GM12872 (cell line): ENCODE results near the gene DPYSL3.

Source experiments
- TF ChIP-seq, protein P1 (sequence below): IDR thresholded peaks from 3 replicates; pipeline ENCODE4 v1.5.1; 2011; ENCODE audit warnings: low read depth, mild to moderate bottlenecking, low read length, moderate library complexity; ENCODE audit not compliant: insufficient read depth

DPYSL3 gene

DNA sequence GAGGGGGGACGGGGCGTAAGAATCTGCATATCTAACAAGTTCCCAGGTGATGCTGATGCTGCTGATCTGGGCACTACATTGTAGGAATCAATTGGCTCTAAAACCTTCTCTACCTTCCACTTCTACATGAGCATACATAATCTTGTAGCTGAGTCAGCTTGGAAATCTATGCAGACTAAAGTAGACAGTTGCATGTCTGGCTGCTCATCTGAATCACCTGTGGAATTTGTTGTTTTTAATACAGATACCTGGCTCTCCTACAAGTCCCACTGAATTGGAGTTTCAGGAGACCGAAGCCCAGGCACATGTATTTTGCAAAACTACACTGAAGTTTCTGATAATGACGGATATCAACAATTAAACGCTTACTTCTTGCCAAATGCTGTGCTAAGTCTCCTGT lies 161.4 kb downstream of the DPYSL3 start:
- TF ChIP-seq, protein P1, sequence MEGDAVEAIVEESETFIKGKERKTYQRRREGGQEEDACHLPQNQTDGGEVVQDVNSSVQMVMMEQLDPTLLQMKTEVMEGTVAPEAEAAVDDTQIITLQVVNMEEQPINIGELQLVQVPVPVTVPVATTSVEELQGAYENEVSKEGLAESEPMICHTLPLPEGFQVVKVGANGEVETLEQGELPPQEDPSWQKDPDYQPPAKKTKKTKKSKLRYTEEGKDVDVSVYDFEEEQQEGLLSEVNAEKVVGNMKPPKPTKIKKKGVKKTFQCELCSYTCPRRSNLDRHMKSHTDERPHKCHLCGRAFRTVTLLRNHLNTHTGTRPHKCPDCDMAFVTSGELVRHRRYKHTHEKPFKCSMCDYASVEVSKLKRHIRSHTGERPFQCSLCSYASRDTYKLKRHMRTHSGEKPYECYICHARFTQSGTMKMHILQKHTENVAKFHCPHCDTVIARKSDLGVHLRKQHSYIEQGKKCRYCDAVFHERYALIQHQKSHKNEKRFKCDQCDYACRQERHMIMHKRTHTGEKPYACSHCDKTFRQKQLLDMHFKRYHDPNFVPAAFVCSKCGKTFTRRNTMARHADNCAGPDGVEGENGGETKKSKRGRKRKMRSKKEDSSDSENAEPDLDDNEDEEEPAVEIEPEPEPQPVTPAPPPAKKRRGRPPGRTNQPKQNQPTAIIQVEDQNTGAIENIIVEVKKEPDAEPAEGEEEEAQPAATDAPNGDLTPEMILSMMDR, result no peak

DNA sequence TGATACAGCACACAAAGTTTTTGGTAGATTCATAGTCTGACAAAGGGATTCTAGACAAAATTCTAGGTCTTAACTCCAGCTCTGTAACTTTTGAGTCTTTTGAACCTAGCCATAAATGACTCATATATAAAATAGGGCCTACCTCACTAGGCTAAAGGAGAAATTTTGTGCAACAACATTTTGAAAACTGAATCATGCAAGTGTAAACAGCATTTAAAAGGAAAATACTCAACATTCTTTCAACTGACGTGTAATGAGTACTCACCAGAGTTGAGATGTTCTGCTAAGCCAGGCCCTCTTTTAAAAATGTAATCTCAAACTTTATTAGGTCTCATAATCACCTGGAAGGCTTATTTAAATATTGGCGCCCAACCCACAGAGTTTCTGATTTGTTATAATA lies 161.8 kb downstream of the DPYSL3 start:
- TF ChIP-seq, protein P1, result no peak

- TF ChIP-seq, protein P1, result no peak
These were observed 163.8 kb downstream of the DPYSL3 start for GRCh38 chr5:147346006-147346561.

DNA sequence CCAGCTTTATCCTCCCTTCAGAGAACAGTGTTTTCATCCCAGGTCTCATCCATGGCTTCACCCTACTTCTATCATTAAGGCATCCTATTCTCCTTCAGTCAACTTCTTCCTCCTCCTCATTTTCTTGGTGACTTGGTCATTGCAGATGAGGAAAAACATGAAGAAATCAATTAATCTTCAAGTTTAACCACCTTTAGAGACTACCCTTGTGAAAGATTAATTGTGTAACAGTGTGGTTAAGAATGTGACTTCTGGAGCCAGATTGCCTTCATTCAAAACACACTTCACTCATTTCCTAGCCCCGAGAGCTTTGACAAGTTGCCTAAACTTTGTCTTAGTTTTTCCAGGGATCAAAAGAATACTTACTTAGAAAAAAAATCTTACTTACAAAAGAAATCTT lies 165.0 kb downstream of the DPYSL3 start:
- TF ChIP-seq, protein P1, result no peak

DNA sequence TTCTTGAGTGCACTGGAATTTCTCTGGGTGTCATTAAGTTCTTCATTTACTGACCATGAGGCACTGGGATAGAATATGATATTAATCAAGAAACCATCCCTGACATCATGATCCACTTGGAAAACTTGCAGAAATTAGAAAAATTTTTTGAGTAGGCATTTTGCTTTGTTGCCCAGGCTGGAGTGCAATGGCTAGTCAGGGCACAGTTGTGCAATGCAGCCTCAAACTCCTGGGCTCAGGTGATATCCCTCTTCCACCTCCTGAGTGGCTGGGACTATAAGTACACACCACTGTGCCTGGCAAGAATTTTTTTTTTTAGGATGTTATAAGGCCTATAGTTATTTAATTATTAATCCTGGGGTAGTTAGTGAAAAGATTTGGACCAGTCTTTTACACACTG lies 168.5 kb downstream of the DPYSL3 start:
- TF ChIP-seq, protein P1, result no peak

- TF ChIP-seq, protein P1, result no peak
These were observed 168.9 kb downstream of the DPYSL3 start for GRCh38 chr5:147340941-147341340.
